ENCODE results near the gene WDR41.

Gene WDR41

DNA sequence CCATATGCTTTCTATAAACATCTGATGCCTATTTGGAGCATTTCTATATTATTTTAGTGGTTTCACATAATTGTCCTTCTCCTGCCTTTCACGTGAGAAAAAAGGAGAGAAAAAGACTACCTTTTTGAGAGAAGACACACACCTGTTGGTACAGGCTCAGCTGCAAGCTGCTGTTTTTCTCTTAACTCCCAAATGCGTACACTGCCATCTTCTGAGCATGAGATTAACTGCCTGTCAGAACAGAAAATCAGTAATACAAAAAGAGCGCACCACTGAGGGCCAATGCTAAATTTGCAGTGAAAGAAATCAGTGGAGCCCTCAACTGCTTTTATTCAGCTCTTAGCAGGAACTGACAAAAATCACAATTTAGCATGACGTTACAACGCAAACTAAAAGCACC is 54.9 kb downstream of the WDR41 start:
- Mint-ChIP-seq H3K9me3 (no peaks in the 10 kb centered on the region), H3K4me3 (no peak overlapping the region), H3K27ac (ENCODE audit: low read depth) (no peak overlapping the region), H3K4me1 (no peaks in the 10 kb centered on the region), H3K36me3 (ENCODE audit: insufficient read depth) (peaks cover 14% of the 10 kb centered on the region), H3K27me3 (no peaks in the 10 kb centered on the region)
- DNase-seq (ENCODE audit: low spot score in 2 of 2) (no peak), ATAC-seq (replicated peaks; ENCODE audit: extremely low read depth, poor library complexity, severe bottlenecking) (no peak)

DNA sequence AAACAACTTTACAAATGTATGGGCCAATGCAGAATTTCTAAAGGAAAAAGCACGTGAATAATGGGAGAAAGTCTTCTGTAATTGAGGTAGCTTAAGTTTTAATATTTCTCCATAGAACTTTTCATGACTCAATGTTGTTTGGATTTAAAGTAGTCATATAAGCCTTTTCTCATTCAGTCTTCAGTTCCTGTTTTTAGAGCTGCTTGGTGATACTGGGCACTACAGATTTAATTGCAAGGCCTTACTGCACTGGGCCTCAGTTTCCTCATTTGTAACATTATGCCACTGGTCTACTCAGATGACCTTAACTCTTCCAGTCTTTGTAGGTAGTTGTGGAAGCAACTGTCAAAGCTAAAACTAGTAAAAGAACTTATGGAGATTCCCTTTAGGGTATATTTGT is 60.4 kb downstream of the WDR41 start:
- H3K4me1 Mint-ChIP-seq: no peaks in the 10 kb centered on the region
- no peak overlapping the region for H3K4me3 Mint-ChIP-seq
- no peaks in the 10 kb centered on the region for H3K9me3 Mint-ChIP-seq

DNA sequence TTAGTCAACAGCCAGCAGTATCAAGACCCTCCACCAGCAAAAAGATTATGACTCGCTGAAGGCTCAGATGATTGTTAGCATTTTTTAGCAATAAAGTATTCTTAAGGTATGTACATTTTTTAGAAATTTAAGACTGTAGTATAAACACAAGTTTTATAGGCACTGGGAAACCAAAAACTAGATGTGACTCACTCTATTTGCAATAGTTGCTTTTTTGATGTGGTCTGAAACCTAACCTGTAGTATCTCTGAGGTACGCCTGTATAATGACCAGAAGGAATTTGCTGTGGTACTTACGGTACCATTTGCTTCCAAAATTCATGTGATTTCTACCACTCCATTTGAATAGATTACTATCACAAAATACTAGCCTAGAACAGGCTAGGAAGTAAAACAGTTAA is 60.8 kb downstream of the WDR41 start:
- no peaks in the 10 kb centered on the region for H3K9me3 Mint-ChIP-seq
- ATAC-seq (replicated peaks; ENCODE audit: extremely low read depth, poor library complexity, severe bottlenecking) (no peak), DNase-seq (ENCODE audit: low spot score in 2 of 2) (no peak)
- peaks cover 11% of the 10 kb centered on the region for H3K36me3 Mint-ChIP-seq (ENCODE audit: insufficient read depth)
- no peak overlapping the region for H3K4me3 Mint-ChIP-seq
- H3K4me1 Mint-ChIP-seq: no peaks in the 10 kb centered on the region
- H3K27me3 Mint-ChIP-seq: no peaks in the 10 kb centered on the region
- H3K27ac Mint-ChIP-seq (ENCODE audit: low read depth): no peak overlapping the region

More for the DNA sequence above, 60.4 kb downstream of the WDR41 start:
- Mint-ChIP-seq H3K27ac (ENCODE audit: low read depth) (no peak overlapping the region), H3K36me3 (ENCODE audit: insufficient read depth) (peaks cover 12% of the 10 kb centered on the region), H3K27me3 (no peaks in the 10 kb centered on the region)
- no peak for DNase-seq (ENCODE audit: low spot score in 2 of 2)
- no peak for ATAC-seq (replicated peaks; ENCODE audit: extremely low read depth, poor library complexity, severe bottlenecking)

DNA sequence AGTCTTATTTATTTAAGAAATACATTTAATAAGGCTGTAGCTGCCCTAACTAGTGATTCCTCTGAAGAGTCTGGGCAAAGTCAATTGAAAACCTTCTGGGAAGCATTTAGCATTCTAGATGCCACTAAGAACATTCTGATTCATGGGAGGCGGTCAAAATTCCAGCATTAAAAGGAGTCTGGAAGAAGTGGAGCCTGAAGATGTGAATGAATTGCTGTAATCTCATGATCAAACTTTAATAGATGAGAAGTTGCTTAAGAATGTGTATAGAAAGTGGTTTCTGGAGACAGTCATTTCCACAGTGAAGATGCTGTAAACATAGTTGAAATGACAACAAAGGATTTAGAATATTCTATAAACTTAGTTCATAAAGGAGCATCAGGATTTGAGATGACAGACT is 61.4 kb downstream of the WDR41 start:
- DNase-seq (ENCODE audit: low spot score in 2 of 2): no peak
- Mint-ChIP-seq H3K4me3 (no peak overlapping the region), H3K4me1 (no peaks in the 10 kb centered on the region), H3K27me3 (no peaks in the 10 kb centered on the region), H3K9me3 (no peaks in the 10 kb centered on the region), H3K36me3 (ENCODE audit: insufficient read depth) (peaks cover 10% of the 10 kb centered on the region), H3K27ac (ENCODE audit: low read depth) (no peak overlapping the region)
- ATAC-seq (replicated peaks; ENCODE audit: extremely low read depth, poor library complexity, severe bottlenecking): no peak

DNA sequence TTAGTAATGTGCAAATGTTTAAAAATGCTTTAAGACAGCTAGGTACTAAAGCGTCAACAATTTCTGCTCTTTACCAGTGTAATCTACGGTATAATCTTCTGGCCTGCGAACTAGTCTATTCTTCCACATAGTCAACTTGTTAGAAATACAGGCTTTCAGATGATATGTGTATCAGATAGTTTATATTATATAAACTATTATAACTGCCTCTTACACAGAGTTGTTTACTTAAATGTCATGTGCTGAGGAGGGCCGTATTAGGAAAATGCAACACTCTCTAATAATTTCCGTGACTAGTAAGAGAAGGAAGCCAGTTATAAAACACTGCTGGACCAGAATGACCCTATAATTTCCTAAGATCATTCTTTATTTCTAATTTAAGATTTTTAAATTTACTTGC is 63.6 kb downstream of the WDR41 start:
- no peak overlapping the region for H3K4me3 Mint-ChIP-seq
- peaks cover 7% of the 10 kb centered on the region for H3K36me3 Mint-ChIP-seq (ENCODE audit: insufficient read depth)
- H3K27me3 Mint-ChIP-seq: no peaks in the 10 kb centered on the region
- H3K27ac Mint-ChIP-seq (ENCODE audit: low read depth): no peak overlapping the region
- ATAC-seq (replicated peaks; ENCODE audit: extremely low read depth, poor library complexity, severe bottlenecking) (no peak), DNase-seq (ENCODE audit: low spot score in 2 of 2) (no peak)
- no peaks in the 10 kb centered on the region for H3K9me3 Mint-ChIP-seq
- no peaks in the 10 kb centered on the region for H3K4me1 Mint-ChIP-seq

DNA sequence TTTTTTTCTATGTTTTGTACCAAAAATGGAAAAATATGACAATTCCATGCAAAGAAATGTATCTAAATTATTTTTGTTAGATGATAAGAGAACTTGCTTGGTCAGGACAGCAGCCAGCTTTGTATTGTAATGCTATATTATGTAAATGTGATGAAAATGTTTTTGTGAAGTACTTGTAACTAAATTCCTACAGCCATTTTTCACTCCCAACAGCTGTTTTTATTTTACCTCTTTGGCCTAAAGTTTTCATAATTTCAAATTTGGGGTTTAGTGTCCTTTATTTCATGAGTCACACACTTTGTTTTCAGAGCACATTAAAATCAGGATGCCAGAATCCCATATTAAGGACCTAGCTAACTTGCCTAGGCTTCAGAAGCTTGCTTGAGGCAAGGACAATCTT is 64.1 kb downstream of the WDR41 start:
- peaks cover 5% of the 10 kb centered on the region for H3K36me3 Mint-ChIP-seq (ENCODE audit: insufficient read depth)
- no peak for DNase-seq (ENCODE audit: low spot score in 2 of 2)
- no peaks in the 10 kb centered on the region for H3K4me1 Mint-ChIP-seq
- no peak overlapping the region for H3K27ac Mint-ChIP-seq (ENCODE audit: low read depth)
- no peak for ATAC-seq (replicated peaks; ENCODE audit: extremely low read depth, poor library complexity, severe bottlenecking)
- H3K27me3 Mint-ChIP-seq: no peaks in the 10 kb centered on the region
- H3K9me3 Mint-ChIP-seq: no peaks in the 10 kb centered on the region
- H3K4me3 Mint-ChIP-seq: no peak overlapping the region

DNA sequence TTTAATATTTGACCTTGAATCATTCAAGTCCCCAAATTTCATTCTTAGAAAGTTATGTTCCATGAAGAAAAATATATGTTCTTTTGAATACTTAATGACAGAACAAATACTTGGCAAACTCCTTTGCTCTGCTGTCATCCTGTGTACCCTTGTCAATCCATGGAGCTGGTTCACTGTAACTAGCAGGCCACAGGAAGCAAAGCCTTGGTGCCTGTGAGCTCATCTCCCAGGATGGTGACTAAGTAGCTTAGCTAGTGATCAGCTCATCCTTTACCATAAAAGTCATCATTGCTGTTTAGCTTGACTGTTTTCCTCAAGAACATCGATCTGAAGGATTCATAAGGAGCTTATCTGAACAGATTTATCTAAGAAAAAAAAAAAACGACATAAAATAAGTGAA is 65.4 kb downstream of the WDR41 start:
- Mint-ChIP-seq H3K4me3 (no peak overlapping the region), H3K4me1 (no peaks in the 10 kb centered on the region), H3K9me3 (no peaks in the 10 kb centered on the region), H3K36me3 (ENCODE audit: insufficient read depth) (peaks cover 3% of the 10 kb centered on the region), H3K27ac (ENCODE audit: low read depth) (no peak overlapping the region), H3K27me3 (no peaks in the 10 kb centered on the region)
- ATAC-seq (replicated peaks; ENCODE audit: extremely low read depth, poor library complexity, severe bottlenecking): no peak
- no peak for DNase-seq (ENCODE audit: low spot score in 2 of 2)

DNA sequence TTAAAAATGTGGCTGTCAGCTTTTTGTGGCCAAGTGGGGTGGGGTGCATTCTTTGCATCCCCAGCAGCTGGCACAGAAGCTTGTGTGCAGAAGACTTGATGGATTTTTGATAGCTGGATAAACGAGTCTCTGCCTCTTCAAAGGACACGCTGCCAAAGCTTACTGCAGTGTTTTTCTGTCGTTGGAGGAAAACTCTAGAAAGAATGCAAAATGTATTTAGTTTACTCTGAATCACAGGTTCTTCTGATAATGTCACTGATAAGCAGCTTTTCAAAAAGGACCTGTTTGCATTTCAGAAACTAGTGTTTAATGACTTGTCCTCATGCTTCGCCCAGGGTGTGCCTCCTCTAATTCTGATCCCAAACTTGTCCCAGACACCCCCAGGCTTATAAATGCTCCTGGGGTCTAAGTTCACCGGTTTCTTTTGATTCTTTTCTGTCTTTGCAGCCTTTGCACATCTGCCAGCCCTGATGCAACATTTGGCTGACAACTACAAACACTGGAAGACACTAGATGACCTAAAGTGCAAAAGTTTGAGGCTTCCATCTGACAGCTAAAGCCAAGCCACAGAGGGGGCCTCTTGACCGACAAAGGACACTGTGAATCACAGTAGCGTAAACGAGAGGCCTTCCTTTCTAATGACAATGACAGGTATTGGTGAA is 66.0 kb downstream of the WDR41 start:
- H3K4me1 Mint-ChIP-seq: no peaks in the 10 kb centered on the region

DNA sequence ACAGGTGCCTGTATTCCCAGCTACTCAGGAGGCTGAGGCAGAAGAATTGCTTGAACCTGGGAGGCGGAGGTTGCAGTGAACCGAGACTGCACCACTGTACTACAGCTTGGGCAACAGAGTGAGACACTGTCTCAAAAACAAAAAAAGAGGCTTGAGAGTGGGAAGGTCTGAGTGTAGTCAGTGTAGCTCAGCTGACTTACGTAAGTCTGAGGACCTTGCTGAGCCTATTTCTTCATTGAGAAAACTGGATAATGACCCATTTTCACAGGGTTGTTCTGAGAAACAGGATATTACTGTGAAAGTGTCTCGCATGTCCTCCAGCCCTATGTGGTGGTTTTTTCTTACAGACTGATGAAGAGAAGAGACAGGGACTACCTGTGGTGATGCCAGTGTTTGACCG is 66.7 kb downstream of the WDR41 start:
- no peaks in the 10 kb centered on the region for H3K36me3 Mint-ChIP-seq (ENCODE audit: insufficient read depth)

More for the DNA sequence above, 66.0 kb downstream of the WDR41 start:
- ATAC-seq (replicated peaks; ENCODE audit: extremely low read depth, poor library complexity, severe bottlenecking): no peak
- DNase-seq (ENCODE audit: low spot score in 2 of 2): no peak
- Mint-ChIP-seq H3K27me3 (no peaks in the 10 kb centered on the region), H3K27ac (ENCODE audit: low read depth) (no peak overlapping the region), H3K36me3 (ENCODE audit: insufficient read depth) (no peaks in the 10 kb centered on the region), H3K9me3 (no peaks in the 10 kb centered on the region), H3K4me3 (no peak overlapping the region)

DNA sequence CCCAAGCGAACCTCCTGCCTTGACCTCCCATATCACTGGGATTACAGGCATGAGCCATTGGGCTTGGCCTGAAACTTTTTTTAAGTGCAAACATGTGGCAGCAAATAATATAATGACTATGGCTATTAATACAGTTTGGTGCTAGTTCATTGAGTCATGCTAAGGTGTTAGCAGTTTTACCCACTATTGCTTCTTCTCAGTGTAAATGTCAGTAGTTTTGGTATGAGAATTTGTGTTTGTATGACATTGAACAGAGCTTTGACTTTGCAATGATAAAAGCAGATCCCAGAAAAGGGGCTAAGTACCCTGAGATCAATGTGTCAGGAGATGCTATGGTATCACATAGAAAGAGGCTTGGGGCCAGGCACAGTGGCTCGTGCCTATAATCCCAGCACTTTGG is 67.2 kb downstream of the WDR41 start:
- Mint-ChIP-seq H3K4me3 (no peak overlapping the region), H3K27me3 (no peaks in the 10 kb centered on the region), H3K36me3 (ENCODE audit: insufficient read depth) (no peaks in the 10 kb centered on the region), H3K27ac (ENCODE audit: low read depth) (no peak overlapping the region), H3K4me1 (no peaks in the 10 kb centered on the region), H3K9me3 (no peaks in the 10 kb centered on the region)
- ATAC-seq (replicated peaks; ENCODE audit: extremely low read depth, poor library complexity, severe bottlenecking) (no peak), DNase-seq (ENCODE audit: low spot score in 2 of 2) (no peak)

More for the DNA sequence above, 66.7 kb downstream of the WDR41 start:
- Mint-ChIP-seq H3K4me1 (no peaks in the 10 kb centered on the region), H3K27ac (ENCODE audit: low read depth) (no peak overlapping the region), H3K27me3 (no peaks in the 10 kb centered on the region), H3K9me3 (no peaks in the 10 kb centered on the region), H3K4me3 (no peak overlapping the region)
- no peak for ATAC-seq (replicated peaks; ENCODE audit: extremely low read depth, poor library complexity, severe bottlenecking)
- no peak for DNase-seq (ENCODE audit: low spot score in 2 of 2)

DNA sequence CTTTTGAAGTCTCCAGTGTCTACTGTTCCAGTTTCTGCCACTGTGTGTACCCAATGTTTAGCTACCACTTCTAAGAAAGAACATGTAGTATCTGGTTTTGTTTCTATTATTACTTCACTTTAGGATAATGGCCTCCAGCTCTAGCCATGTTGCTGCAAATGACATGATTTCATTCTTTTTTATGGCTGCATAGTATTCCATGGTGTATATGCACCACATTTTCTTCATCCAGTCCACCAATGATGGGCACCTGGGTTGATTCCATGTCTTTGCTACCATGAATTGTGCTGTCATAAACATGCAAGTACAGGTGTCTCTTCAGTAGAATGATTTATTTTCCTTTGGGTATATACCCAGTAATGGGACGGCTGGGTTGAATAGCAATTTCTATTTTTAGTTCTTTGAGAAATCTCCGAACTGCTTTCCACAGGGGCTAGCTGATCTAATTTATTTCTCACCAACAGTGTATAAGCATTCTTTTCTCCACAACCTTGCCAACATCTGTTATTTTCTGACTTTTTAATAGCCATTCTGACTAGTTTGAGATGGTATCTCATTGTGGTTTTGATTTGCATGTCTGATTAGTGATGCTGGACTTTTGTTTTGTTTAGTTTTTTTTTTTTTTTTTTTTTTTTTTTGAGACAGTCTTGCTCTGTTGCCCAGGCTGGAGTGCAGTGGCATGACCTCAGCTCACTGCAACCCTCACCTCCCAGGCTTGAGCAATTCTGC is 68.9 kb downstream of the WDR41 start:
- Mint-ChIP-seq H3K4me3 (no peak overlapping the region), H3K9me3 (no peaks in the 10 kb centered on the region), H3K27ac (ENCODE audit: low read depth) (no peak overlapping the region), H3K4me1 (no peaks in the 10 kb centered on the region), H3K27me3 (peaks cover 6% of the 10 kb centered on the region), H3K36me3 (ENCODE audit: insufficient read depth) (no peaks in the 10 kb centered on the region)
- no peak for DNase-seq (ENCODE audit: low spot score in 2 of 2)
- ATAC-seq (replicated peaks; ENCODE audit: extremely low read depth, poor library complexity, severe bottlenecking): no peak

DNA sequence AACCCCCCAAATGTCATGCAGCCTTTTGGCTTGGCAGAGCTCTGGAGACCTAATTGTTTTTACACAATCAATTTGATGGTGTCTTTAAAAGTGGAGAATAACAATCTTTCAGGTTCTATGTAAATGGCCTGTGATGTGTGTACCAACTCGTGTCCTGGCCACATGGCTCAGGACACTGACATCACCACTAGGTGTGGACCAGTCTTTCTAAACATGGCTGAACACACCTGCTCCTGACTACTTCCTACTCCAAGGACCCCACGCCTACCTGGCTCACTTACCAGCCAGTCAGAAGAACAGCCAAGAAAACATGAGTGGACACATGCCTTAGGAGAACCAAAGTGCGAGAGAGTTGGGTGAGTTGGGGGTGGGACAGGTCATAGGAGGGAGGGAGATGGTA is 71.2 kb downstream of the WDR41 start:
- Mint-ChIP-seq H3K27ac (ENCODE audit: low read depth) (no peak overlapping the region), H3K36me3 (ENCODE audit: insufficient read depth) (no peaks in the 10 kb centered on the region), H3K4me3 (no peak overlapping the region), H3K27me3 (peaks cover 18% of the 10 kb centered on the region), H3K4me1 (no peaks in the 10 kb centered on the region), H3K9me3 (no peaks in the 10 kb centered on the region)
- DNase-seq (ENCODE audit: low spot score in 2 of 2) (no peak), ATAC-seq (replicated peaks; ENCODE audit: extremely low read depth, poor library complexity, severe bottlenecking) (no peak)

Measured in central memory CD8-positive, alpha-beta T cell (primary cell).